Neural progenitor cell (in vitro differentiated cells): Measurements from ENCODE around the gene SV2A.

Experiments
- EZH2 ChIP-seq: fragments of 200-600 bp; sonication (generic); IDR thresholded peaks from 2 replicates; pipeline ENCODE4 v1.6.1; 2017; ENCODE audit warnings: antibody characterized with exemption, mild to moderate bottlenecking, moderate library complexity
- TF ChIP-seq, protein P1 (sequence below): fragments of 200-600 bp; sonication (generic); IDR thresholded peaks from 2 replicates; pipeline ENCODE4 v1.5.1; 2017; ENCODE audit warnings: antibody characterized with exemption, mild to moderate bottlenecking

- TF ChIP-seq, protein P1, sequence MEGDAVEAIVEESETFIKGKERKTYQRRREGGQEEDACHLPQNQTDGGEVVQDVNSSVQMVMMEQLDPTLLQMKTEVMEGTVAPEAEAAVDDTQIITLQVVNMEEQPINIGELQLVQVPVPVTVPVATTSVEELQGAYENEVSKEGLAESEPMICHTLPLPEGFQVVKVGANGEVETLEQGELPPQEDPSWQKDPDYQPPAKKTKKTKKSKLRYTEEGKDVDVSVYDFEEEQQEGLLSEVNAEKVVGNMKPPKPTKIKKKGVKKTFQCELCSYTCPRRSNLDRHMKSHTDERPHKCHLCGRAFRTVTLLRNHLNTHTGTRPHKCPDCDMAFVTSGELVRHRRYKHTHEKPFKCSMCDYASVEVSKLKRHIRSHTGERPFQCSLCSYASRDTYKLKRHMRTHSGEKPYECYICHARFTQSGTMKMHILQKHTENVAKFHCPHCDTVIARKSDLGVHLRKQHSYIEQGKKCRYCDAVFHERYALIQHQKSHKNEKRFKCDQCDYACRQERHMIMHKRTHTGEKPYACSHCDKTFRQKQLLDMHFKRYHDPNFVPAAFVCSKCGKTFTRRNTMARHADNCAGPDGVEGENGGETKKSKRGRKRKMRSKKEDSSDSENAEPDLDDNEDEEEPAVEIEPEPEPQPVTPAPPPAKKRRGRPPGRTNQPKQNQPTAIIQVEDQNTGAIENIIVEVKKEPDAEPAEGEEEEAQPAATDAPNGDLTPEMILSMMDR: no peak
- no peak for TF ChIP-seq EZH2
Measured at GRCh38 chr1:149917571-149918144, at the start of gene SV2A.
